ENCODE measurements around the gene HAGHL. TPM values are rescaled to one million over a fixed set of nuclear protein-coding genes. Genes with fewer than 3 reads are reported as not detected.
A peak's percentile ranks its signal among the peaks of the same experiment; 100 is the strongest.

HAGHL gene
- total and polyA plus RNA-seq, 2 donors from 2014 or later, result 7.5 to 18.0 TPM

- Histone ChIP-seq H3K27me3 (ENCODE audit: control insufficient read depth, insufficient read depth, low read length) (no peaks in the 10 kb centered on the region), H3K36me3 (ENCODE audit: control insufficient read depth in 2 of 3, insufficient read depth in 3 of 3, low read length in 3 of 3) (no peaks in the 10 kb centered on the region), H3K27ac (ENCODE audit: low read depth in 2 of 2, low read length in 2 of 2) (no peak overlapping the region), H3K9me3 (ENCODE audit: control insufficient read depth in 2 of 3, insufficient read depth in 1 of 3, low read length in 3 of 3) (no peaks in the 10 kb centered on the region), H3K9ac (ENCODE audit: low read length in 3 of 3) (no peak overlapping the region), H3K4me3 (ENCODE audit: low read length in 3 of 3) (no peak overlapping the region), H3K4me1 (ENCODE audit: control insufficient read depth in 2 of 3, insufficient read depth in 2 of 3, low read depth in 1 of 3, low read length in 3 of 3) (no peaks in the 10 kb centered on the region)
- DNase-seq, result peak in 1 of 5 donors; percentile 51
- intact Hi-C loops (cut with DNase I), result no loop called here
- FAIRE-seq, result no peak
- no peak for TF ChIP-seq CTCF (IDR thresholded peaks at IDR 0.05; ENCODE audit: borderline replicate concordance, extremely low read depth, insufficient read depth)
Measured at GRCh38 chr16:763369-764183, 36.7 kb downstream of the HAGHL start.

- DNase-seq (peak in 1 of 5 donors; percentile 39), FAIRE-seq (no peak)
- H3K9ac ChIP-seq (ENCODE audit: low read length in 3 of 3), result no peak overlapping the region
- H3K9me3 ChIP-seq (ENCODE audit: control insufficient read depth in 2 of 3, insufficient read depth in 1 of 3, low read length in 3 of 3), result no peaks in the 10 kb centered on the region
- H3K4me3 ChIP-seq (ENCODE audit: low read length in 3 of 3), result no peak overlapping the region
- TF ChIP-seq CTCF (IDR thresholded peaks at IDR 0.05; ENCODE audit: borderline replicate concordance, extremely low read depth, insufficient read depth), result no peak
- intact Hi-C loops (cut with DNase I), result no loop called here
- H3K27me3 ChIP-seq (ENCODE audit: control insufficient read depth, insufficient read depth, low read length), result no peaks in the 10 kb centered on the region
- H3K36me3 ChIP-seq (ENCODE audit: control insufficient read depth in 2 of 3, insufficient read depth in 3 of 3, low read length in 3 of 3), result no peaks in the 10 kb centered on the region
- no peaks in the 10 kb centered on the region for H3K4me1 ChIP-seq (ENCODE audit: control insufficient read depth in 2 of 3, insufficient read depth in 2 of 3, low read depth in 1 of 3, low read length in 3 of 3)
- no peak overlapping the region for H3K27ac ChIP-seq (ENCODE audit: low read depth in 2 of 2, low read length in 2 of 2)
Measured at GRCh38 chr16:764184-764750, 37.4 kb downstream of the HAGHL start.

- no peak overlapping the region for H3K4me3 ChIP-seq (ENCODE audit: low read length in 3 of 3)
- no peak for TF ChIP-seq CTCF (IDR thresholded peaks at IDR 0.05; ENCODE audit: borderline replicate concordance, extremely low read depth, insufficient read depth)
- H3K9ac ChIP-seq (ENCODE audit: low read length in 3 of 3), result no peak overlapping the region
- FAIRE-seq (no peak), DNase-seq (peak in 1 of 5 donors; percentile 44)
- no peak overlapping the region for H3K27ac ChIP-seq (ENCODE audit: low read depth in 2 of 2, low read length in 2 of 2)
- intact Hi-C loops (cut with DNase I), result no loop called here
- H3K4me1 ChIP-seq (ENCODE audit: control insufficient read depth in 2 of 3, insufficient read depth in 2 of 3, low read depth in 1 of 3, low read length in 3 of 3), result no peaks in the 10 kb centered on the region
- H3K9me3 ChIP-seq (ENCODE audit: control insufficient read depth in 2 of 3, insufficient read depth in 1 of 3, low read length in 3 of 3), result no peaks in the 10 kb centered on the region
- H3K27me3 ChIP-seq (ENCODE audit: control insufficient read depth, insufficient read depth, low read length), result no peaks in the 10 kb centered on the region
- H3K36me3 ChIP-seq (ENCODE audit: control insufficient read depth in 2 of 3, insufficient read depth in 3 of 3, low read length in 3 of 3), result no peaks in the 10 kb centered on the region
Measured at GRCh38 chr16:764848-765487, 38.1 kb downstream of the HAGHL start.
